SK-N-SH (cell line): Measurements from ENCODE around the gene EHMT2. TPM values are rescaled to one million over a fixed set of nuclear protein-coding genes. Genes with fewer than 3 reads are reported as not detected.
"Not testable (repeated sequence)": the region's sequence is repeated elsewhere in the genome, so short reads cannot be mapped to it uniquely, and the experiment has no call there.

Source experiments
- CTCF ChIA-PET: fragments of 300-600, 350-600 bp; formaldehyde crosslinking; extraction: SDS; loops from one replicate; lab custom pipeline; 2021; lab: Yijun Ruan, JAX
- POLR2A ChIA-PET: fragments of 350-600 bp; sonication (Branson Sonifier 250); formaldehyde crosslinking; extraction: SDS; loops from one replicate; lab custom pipeline; 2020; ENCODE audit warnings: antibody characterized with exemption, inconsistent platforms; lab: Yijun Ruan, JAX
- DNase-seq: peaks from one replicate; pipeline ENCODE4 v3.0.0; 2012
- H2AFZ ChIP-seq: fragments of 200-600 bp; sonication (generic); 2 replicates; pipeline ENCODE4 v1.8.1; 2016; ENCODE audit warnings: antibody characterized with exemption, mild to moderate bottlenecking, low read depth
- H3F3A ChIP-seq: fragments of 200-600 bp; sonication (generic); replicated peaks from 2 replicates; pipeline ENCODE3; 2016; ENCODE audit warnings: antibody characterized with exemption, mild to moderate bottlenecking; ENCODE audit not compliant: insufficient read depth
- H3K27ac ChIP-seq, 2 experiments: fragments of 200-500 bp in 1 of 2; fragments of 200-600 bp in 1 of 2; sonication (Bioruptor generic) in 1 of 2; sonication (generic), shearing (Covaris generic) in 1 of 2; 2 replicates each; pipeline versions ENCODE4 v1.5.1 to v1.6.1; 2014 to 2016; ENCODE audit warnings: low read depth in 2 of 2, inconsistent platforms in 1 of 2, low read length in 1 of 2, mild to moderate bottlenecking in 1 of 2, mixed read lengths in 1 of 2
- H3K27me3 ChIP-seq: fragments of 200-600 bp; sonication (generic), shearing (Covaris generic); 2 replicates; pipeline ENCODE4 v1.6.1; 2016; ENCODE audit warnings: mixed run types; ENCODE audit not compliant: insufficient read depth
- H3K36me3 ChIP-seq, 2 experiments: fragments of 200-500 bp in 1 of 2; fragments of 200-600 bp in 1 of 2; sonication (Bioruptor generic) in 1 of 2; sonication (generic) in 1 of 2; replicated peaks in 1 of 2; 2 replicates each; pipeline versions ENCODE3 to v1.5.1; 2014 to 2016; ENCODE audit warnings: low read length in 1 of 2, mild to moderate bottlenecking in 1 of 2; ENCODE audit not compliant: insufficient read depth in 2 of 2, control insufficient read depth in 1 of 2
- H3K4me1 ChIP-seq, 2 experiments: fragments of 200-500 bp in 1 of 2; fragments of 200-600 bp in 1 of 2; sonication (Bioruptor generic) in 1 of 2; sonication (generic), shearing (Covaris generic) in 1 of 2; 2 replicates each; pipeline versions ENCODE4 v1.5.1 to v1.6.1; 2014 to 2016; ENCODE audit warnings: low read depth in 1 of 2, low read length in 1 of 2, mixed run types in 1 of 2; ENCODE audit not compliant: insufficient read depth in 2 of 2, control insufficient read depth in 1 of 2
- H3K4me2 ChIP-seq: fragments of 200-600 bp; sonication (generic), shearing (Covaris generic); 2 replicates; pipeline ENCODE4 v1.6.1; 2017; ENCODE audit warnings: mixed run types
- H3K4me3 ChIP-seq, 2 experiments: fragments of 200-500 bp in 1 of 2; fragments of 200-600 bp in 1 of 2; sonication (Bioruptor generic) in 1 of 2; sonication (generic), shearing (Covaris generic) in 1 of 2; 2 replicates each; pipeline versions ENCODE4 v1.5.1 to v1.8.1; 2014 to 2016; ENCODE audit warnings: low read depth in 2 of 2, inconsistent platforms in 1 of 2, low read length in 1 of 2, mild to moderate bottlenecking in 1 of 2, mixed read lengths in 1 of 2, moderate library complexity in 1 of 2
- H3K79me2 ChIP-seq: fragments of 200-600 bp; sonication (generic); 2 replicates; pipeline ENCODE4 v1.8.1; 2017; ENCODE audit warnings: mild to moderate bottlenecking; ENCODE audit not compliant: insufficient read depth
- H3K9ac ChIP-seq: fragments of 200-600 bp; sonication (generic); 2 replicates; pipeline ENCODE4 v1.6.1; 2017; ENCODE audit warnings: mixed run types
- H3K9me2 ChIP-seq: fragments of 200-600 bp; sonication (generic); 2 replicates; pipeline ENCODE4 v1.6.1; 2017; ENCODE audit warnings: mixed run types
- H3K9me3 ChIP-seq: fragments of 200-600 bp; sonication (generic); 2 replicates; pipeline ENCODE4 v1.6.1; 2017; ENCODE audit warnings: mixed run types, mild to moderate bottlenecking, moderate library complexity
- H4K20me1 ChIP-seq: fragments of 200-600 bp; sonication (generic); 2 replicates; pipeline ENCODE4 v1.6.1; 2017; ENCODE audit warnings: mild to moderate bottlenecking, mixed run types; ENCODE audit not compliant: insufficient read depth
- EP300 ChIP-seq, 2 experiments: IDR thresholded peaks; 2 replicates each; pipeline versions ENCODE4 v1.4.0 to v1.6.1; 2012; ENCODE audit warnings: borderline replicate concordance in 1 of 2, low read depth in 1 of 2, low read length in 1 of 2
- FOXJ3 ChIP-seq: sonication (generic); formaldehyde crosslinking; IDR thresholded peaks from 2 replicates; pipeline ENCODE4 v1.5.1; 2020; ENCODE audit warnings: mild to moderate bottlenecking, missing genetic modification reagents
- FOXM1 ChIP-seq: IDR thresholded peaks from 2 replicates; pipeline ENCODE4 v1.4.0; 2012; ENCODE audit warnings: low read depth, mild to moderate bottlenecking
- MXI1 ChIP-seq: IDR thresholded peaks from 2 replicates; pipeline ENCODE4 v1.6.1; 2012; ENCODE audit warnings: mild to moderate bottlenecking, low read depth, low read length, improper control_type of control experiment
- POLR2AphosphoS5 ChIP-seq: IDR thresholded peaks from 2 replicates; pipeline ENCODE4 v1.6.1; 2012; ENCODE audit warnings: low read depth, low read length
- RAD21 ChIP-seq: IDR thresholded peaks from 2 replicates; pipeline ENCODE4 v1.6.1; 2012; ENCODE audit warnings: mild to moderate bottlenecking, low read length
- RCOR1 ChIP-seq: fragments of 150-350 bp; IDR thresholded peaks from 2 replicates; pipeline ENCODE4 v1.6.1; 2017; ENCODE audit warnings: antibody characterized with exemption, low read length
- RFX5 ChIP-seq: IDR thresholded peaks from 2 replicates; pipeline ENCODE4 v1.6.1; 2012; ENCODE audit warnings: mild to moderate bottlenecking, improper control_type of control experiment, low read length
- RXRA ChIP-seq: IDR thresholded peaks from 2 replicates; pipeline ENCODE4 v1.4.0; 2012; ENCODE audit warnings: low read depth, mild to moderate bottlenecking, borderline replicate concordance
- SIN3A ChIP-seq: IDR thresholded peaks from 2 replicates; pipeline ENCODE4 v1.6.1; 2012; ENCODE audit warnings: low read depth, mild to moderate bottlenecking, low read length, moderate library complexity, borderline replicate concordance
- TAF1 ChIP-seq: IDR thresholded peaks from 2 replicates; pipeline ENCODE4 v1.6.1; 2012; ENCODE audit warnings: low read depth, mild to moderate bottlenecking, low read length, moderate library complexity, borderline replicate concordance
- TEAD4 ChIP-seq: IDR thresholded peaks from 2 replicates; pipeline ENCODE4 v1.4.0; 2012; ENCODE audit warnings: mild to moderate bottlenecking, borderline replicate concordance; ENCODE audit not compliant: insufficient read depth
- YY1 ChIP-seq: IDR thresholded peaks from 2 replicates; pipeline ENCODE4 v1.4.0; 2012; ENCODE audit warnings: low read depth, mild to moderate bottlenecking
- WGBS: methylation state at CpG from one replicate; pipeline ENCODE4 v1.1.6; 2017; ENCODE audit warnings: low lambda C conversion rate; 5-methylcytosine and 5-hydroxymethylcytosine counted together
- polyA plus RNA-seq, 3 experiments: library from polyadenylated mRNA; depleted of rRNA; stranded (reverse); fragments of >200 nt; gene quantifications; 2 replicates each; pipeline ENCODE4 v1.2.3, GENCODE V29; 2012
- TF ChIP-seq, protein P1 (sequence below): fragments of 150-350 bp; IDR thresholded peaks from 2 replicates; pipeline ENCODE4 v1.6.1; 2017; ENCODE audit warnings: antibody characterized with exemption, low read length, low read depth, borderline replicate concordance
- TF ChIP-seq, protein P2 (sequence below): IDR thresholded peaks from 2 replicates; pipeline ENCODE4; 2012
- TF ChIP-seq, protein P3 (sequence below): IDR thresholded peaks from 2 replicates; pipeline ENCODE4 v1.4.0; 2012; ENCODE audit warnings: low read depth
- TF ChIP-seq, protein P4 (sequence below): IDR thresholded peaks from 2 replicates; pipeline ENCODE4 v1.4.0; 2012; ENCODE audit warnings: low read depth, borderline replicate concordance

EHMT2 gene
- polyA plus RNA-seq, 1 of the 3 experiments (the other 2 are of a cell fraction), result 72.0 TPM

DNA sequence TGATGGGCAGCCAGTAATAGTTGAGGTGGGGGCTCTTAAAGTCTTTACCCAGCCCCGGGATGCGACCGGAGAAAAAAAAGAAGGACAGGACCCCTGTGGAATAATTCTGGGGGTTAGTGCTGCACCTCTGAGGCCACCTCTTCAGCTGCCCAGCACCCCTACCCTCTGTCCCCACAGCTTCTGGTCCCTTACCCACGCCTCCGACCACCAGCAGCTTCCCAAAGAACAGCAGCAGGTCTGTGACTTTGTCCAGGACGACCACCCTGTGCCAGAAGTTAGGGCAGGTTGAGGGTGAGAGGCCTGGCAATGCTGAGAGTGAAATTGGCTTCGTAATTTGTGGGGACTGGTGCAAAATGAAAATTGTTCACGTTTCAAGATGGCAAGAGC lies 32.7 kb downstream of the EHMT2 start (continued):
- TF ChIP-seq, protein P1, sequence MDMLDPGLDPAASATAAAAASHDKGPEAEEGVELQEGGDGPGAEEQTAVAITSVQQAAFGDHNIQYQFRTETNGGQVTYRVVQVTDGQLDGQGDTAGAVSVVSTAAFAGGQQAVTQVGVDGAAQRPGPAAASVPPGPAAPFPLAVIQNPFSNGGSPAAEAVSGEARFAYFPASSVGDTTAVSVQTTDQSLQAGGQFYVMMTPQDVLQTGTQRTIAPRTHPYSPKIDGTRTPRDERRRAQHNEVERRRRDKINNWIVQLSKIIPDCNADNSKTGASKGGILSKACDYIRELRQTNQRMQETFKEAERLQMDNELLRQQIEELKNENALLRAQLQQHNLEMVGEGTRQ, result no peak
- TF ChIP-seq FOXM1 (no peak), YY1 (no peak), RXRA (no peak), RAD21 (no peak), RFX5 (no peak)
- TF ChIP-seq, protein P2, sequence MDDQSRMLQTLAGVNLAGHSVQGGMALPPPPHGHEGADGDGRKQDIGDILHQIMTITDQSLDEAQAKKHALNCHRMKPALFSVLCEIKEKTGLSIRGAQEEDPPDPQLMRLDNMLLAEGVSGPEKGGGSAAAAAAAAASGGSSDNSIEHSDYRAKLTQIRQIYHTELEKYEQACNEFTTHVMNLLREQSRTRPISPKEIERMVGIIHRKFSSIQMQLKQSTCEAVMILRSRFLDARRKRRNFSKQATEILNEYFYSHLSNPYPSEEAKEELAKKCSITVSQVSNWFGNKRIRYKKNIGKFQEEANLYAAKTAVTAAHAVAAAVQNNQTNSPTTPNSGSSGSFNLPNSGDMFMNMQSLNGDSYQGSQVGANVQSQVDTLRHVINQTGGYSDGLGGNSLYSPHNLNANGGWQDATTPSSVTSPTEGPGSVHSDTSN, result no peak

DNA sequence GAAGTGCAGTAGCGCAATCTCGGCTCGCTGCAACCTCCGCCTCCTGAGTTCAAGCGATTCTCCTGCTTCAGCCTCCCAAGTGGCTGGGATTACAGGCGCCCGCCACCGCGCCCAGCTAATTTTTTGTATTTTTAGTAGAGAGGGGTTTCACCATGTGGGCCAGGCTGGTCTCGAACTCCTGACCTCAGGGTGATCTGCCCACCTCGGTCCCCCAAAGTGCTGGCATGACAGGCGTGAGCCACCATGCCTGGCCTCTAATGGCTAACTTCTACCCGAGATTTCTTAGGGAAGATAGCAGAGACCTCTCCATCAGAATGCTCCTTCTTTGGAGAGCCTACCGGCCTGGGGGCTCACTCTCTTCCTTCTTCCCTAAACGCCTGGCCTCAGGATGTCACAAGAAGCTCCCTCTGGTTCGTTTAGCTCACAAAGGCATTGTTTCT lies 33.4 kb downstream of the EHMT2 start:
- POLR2A ChIA-PET, result interaction anchor here (1.3 to 2.4 kb wide), 2 partner anchors 16 to 29 kb away, joined by 4 to 16 read pairs; no protein-coding TSS in a partner anchor
- not testable (repeated sequence) for H3K79me2 ChIP-seq

DNA sequence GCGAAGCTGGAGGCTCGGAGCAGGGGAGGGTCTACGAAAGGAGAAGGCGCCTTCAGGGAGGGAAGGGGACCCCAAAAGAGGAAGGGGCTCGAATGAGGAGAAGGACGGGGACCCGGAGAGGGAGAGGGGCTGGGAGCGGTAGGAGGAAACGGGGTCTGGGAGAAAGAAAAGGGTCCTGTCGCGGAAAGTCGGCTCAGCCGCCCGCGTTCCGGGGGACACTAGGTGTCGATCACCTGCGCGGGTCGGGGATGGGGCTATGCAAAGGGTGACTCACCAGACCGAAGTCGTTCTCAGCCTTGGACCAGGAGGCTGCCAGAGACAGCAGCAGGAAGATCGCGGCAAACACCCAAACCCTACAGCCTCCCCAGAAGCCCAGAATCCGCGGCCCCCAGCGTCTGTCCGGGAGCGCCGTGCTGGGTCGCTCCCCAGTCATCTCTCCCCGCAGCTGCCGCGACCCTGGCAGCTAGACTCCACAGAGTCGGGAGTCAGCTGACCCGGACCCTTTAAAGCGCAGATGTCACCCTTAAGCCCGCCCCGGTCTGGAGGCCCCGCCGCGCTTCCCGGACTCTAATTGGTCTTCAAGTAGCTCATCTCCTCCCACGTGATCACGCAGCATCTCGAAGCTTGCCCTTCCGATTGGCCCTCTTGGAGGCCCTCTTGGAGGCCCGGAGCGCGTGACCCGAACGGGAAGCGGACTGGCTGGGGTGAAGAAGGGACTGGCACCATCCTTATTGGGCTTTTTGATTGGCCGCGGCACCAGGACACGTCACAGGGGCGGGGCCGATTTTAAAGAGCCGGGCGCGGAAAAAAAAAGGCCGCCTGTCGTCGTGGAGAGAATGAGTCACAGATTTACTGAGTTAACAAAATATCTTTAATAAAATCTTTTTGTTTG lies 34.9 kb downstream of the EHMT2 start, which contains the start of gene NEU1:
NEU1 (minus strand) TSS at position 478 of the 892 bp plus-strand sequence; CDS start at position 433, 45 bp downstream.
- peak within 1 kb of the TSS; percentile 100 for H3K4me2 ChIP-seq
- peaks cover 10% of the 10 kb centered on the region for H3K79me2 ChIP-seq
- DNase-seq, result peak; percentile 97
- peaks cover 4 to 11% of the 10 kb centered on the region in 2 experiments for H3K36me3 ChIP-seq
- peak within 1 kb of the TSS; percentile 97 for H2AFZ ChIP-seq
- H3K9me2 ChIP-seq, result no peaks in the 10 kb centered on the region
- ChIA-PET POLR2A (interaction anchor here (0.6 to 2.4 kb wide), 12 partner anchors 20 to 198 kb away, joined by 3 to 16 read pairs (median 4); partner anchors contain the start of genes EHMT2, GPANK1, HSPA1A and HSPA1L), CTCF (interaction anchor here (0.7 to 2.7 kb wide), 9 partner anchors 17 to 333 kb away, joined by 3 to 14 read pairs (median 4); partner anchors contain the start of genes DDAH2 and LY6G5C)
- peaks cover 0 to 14% of the 10 kb centered on the region in 2 experiments; a peak in 1 of 4 replicates for H3K4me1 ChIP-seq
- peaks cover 15% of the 10 kb centered on the region for H3F3A ChIP-seq
- no peaks in the 10 kb centered on the region for H3K9me3 ChIP-seq
- H4K20me1 ChIP-seq, result no peaks in the 10 kb centered on the region
- peak within 1 kb of the TSS; percentile 67 for H3K9ac ChIP-seq
- 3% methylated on average over 47 of the region's 64 CpGs for WGBS
- H3K27ac ChIP-seq, result peak within 1 kb of the TSS; percentile 79 to 81
- no peaks in the 10 kb centered on the region for H3K27me3 ChIP-seq
- H3K4me3 ChIP-seq, result peak within 1 kb of the TSS; percentile 78 to 98
- TF ChIP-seq EP300 (IDR thresholded peaks at IDR 0.05; ENCODE audit: borderline replicate concordance in 1 of 2, low read depth in 1 of 2, low read length in 1 of 2) (0 out of 4 replicates have a peak, but pooled peaks of 1 of the 2 experiments have one; percentile 12), RXRA (no peak), MXI1 (peak; percentile 73; the same call in 1 of the 2 replicates), TEAD4 (no peak), POLR2AphosphoS5 (peak; percentile 96), SIN3A (peak; percentile 83), RFX5 (peak; percentile 83), TAF1 (peak; percentile 64; the same call in 1 of the 2 replicates), RCOR1 (peak; percentile 48; the same call in 1 of the 2 replicates), FOXJ3 (CRISPR knock-in tag) (no peak)
- TF ChIP-seq, protein P3, sequence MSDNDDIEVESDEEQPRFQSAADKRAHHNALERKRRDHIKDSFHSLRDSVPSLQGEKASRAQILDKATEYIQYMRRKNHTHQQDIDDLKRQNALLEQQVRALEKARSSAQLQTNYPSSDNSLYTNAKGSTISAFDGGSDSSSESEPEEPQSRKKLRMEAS, result peak; percentile 69; the same call in 1 of the 2 replicates
- TF ChIP-seq, protein P4, sequence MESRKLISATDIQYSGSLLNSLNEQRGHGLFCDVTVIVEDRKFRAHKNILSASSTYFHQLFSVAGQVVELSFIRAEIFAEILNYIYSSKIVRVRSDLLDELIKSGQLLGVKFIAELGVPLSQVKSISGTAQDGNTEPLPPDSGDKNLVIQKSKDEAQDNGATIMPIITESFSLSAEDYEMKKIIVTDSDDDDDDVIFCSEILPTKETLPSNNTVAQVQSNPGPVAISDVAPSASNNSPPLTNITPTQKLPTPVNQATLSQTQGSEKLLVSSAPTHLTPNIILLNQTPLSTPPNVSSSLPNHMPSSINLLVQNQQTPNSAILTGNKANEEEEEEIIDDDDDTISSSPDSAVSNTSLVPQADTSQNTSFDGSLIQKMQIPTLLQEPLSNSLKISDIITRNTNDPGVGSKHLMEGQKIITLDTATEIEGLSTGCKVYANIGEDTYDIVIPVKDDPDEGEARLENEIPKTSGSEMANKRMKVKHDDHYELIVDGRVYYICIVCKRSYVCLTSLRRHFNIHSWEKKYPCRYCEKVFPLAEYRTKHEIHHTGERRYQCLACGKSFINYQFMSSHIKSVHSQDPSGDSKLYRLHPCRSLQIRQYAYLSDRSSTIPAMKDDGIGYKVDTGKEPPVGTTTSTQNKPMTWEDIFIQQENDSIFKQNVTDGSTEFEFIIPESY, result no peak
- TF ChIP-seq, protein P1, result peak; percentile 90

More for the DNA sequence above, 33.4 kb downstream of the EHMT2 start:
- Histone ChIP-seq H3K4me1 (peaks cover 0 to 14% of the 10 kb centered on the region in 2 experiments; a peak in 1 of 4 replicates), H3F3A (peaks cover 15% of the 10 kb centered on the region), H2AFZ (peak overlapping the region; percentile 97), H3K4me2 (peak overlapping the region; percentile 86), H3K9ac (peak overlapping the region; percentile 66; the same call in 1 of the 2 replicates), H3K27ac (peak overlapping the region; percentile 79 to 81), H3K4me3 (peak overlapping the region; percentile 78 to 85)
- CTCF ChIA-PET, result interaction anchor here (0.7 to 2.7 kb wide), 17 partner anchors 9 to 1089 kb away, joined by 3 to 14 read pairs (median 4); partner anchors contain the start of genes DDAH2, LSM2 and LY6G5C
- not testable (repeated sequence) for H3K27me3 ChIP-seq, H3K9me2 ChIP-seq, H3K36me3 ChIP-seq, H4K20me1 ChIP-seq, H3K9me3 ChIP-seq
- WGBS, result 23% methylated on average over 15 of the region's 16 CpGs
- DNase-seq, result peak; percentile 17
